ENCODE measurements around the gene DLG2.

DNA sequence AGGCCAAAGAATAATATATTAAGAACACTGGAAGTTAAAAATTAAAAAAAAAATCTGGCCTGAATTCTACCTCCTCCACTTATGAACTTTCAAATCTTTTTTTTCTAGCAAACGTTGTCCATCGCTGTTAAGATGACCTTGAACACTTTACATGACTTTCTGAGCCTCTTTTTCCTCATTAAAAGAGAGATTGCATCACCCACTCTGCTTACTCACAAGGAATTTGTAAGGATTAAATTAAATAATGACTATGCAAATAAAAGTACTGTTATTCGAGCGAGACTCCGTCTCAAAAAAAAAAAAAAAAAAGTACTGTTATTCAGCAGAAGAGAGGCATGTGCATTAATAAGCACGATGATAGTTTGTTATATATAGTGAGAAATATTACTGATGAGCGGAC is 2055.8 kb downstream of the DLG2 start:
- TF ChIP-seq POLR2AphosphoS5 (IDR thresholded peaks at IDR 0.05; ENCODE audit: low read depth, low read length) (no peak), REST (IDR thresholded peaks at IDR 0.05; ENCODE audit: insufficient read depth in 1 of 2, low read depth in 2 of 2, low read length in 2 of 2) (no peak), TAF1 (IDR thresholded peaks at IDR 0.05; ENCODE audit: borderline replicate concordance, insufficient read depth, low read length) (no peak)
